GM12864 (cell line): ENCODE measurements around the gene FOXN3.

Source experiments
- DNase-seq: peaks from one replicate; pipeline ENCODE4 v3.0.0-alpha.2; 2011; ENCODE audit warnings: low read depth
- H3K4me3 ChIP-seq: 2 replicates; pipeline ENCODE4 v1.5.1; 2011; ENCODE audit warnings: mild to moderate bottlenecking, low read depth, low read length, control low read depth
- TF ChIP-seq, protein P1 (sequence below): IDR thresholded peaks from 2 replicates; pipeline ENCODE4 v1.5.1; 2011; ENCODE audit warnings: low read depth, mild to moderate bottlenecking, moderate library complexity, low read length, control low read depth, inconsistent platforms; ENCODE audit errors: missing control alignments

The FOXN3 gene

DNA sequence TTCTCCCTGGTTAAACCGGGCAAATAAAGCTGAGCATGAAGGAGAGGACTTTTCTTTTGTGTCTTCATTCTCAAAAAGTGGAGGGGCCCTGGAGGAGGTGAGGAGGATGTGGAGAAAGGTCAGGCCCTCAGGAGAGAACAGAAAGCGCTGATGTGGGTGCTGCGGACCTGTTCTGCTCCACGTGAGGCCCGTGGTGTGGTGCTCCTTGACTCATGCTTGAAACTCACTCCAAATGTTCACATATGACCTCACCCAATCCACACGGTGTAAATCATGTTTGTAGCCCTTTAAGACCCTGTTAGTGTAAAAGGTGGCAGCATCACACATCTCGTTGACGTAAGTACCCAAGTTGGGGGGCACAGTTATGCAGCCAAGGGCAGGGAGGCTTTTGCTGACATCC is 126.2 kb downstream of the FOXN3 start:
- H3K4me3 ChIP-seq, result no peak overlapping the region
- TF ChIP-seq, protein P1, sequence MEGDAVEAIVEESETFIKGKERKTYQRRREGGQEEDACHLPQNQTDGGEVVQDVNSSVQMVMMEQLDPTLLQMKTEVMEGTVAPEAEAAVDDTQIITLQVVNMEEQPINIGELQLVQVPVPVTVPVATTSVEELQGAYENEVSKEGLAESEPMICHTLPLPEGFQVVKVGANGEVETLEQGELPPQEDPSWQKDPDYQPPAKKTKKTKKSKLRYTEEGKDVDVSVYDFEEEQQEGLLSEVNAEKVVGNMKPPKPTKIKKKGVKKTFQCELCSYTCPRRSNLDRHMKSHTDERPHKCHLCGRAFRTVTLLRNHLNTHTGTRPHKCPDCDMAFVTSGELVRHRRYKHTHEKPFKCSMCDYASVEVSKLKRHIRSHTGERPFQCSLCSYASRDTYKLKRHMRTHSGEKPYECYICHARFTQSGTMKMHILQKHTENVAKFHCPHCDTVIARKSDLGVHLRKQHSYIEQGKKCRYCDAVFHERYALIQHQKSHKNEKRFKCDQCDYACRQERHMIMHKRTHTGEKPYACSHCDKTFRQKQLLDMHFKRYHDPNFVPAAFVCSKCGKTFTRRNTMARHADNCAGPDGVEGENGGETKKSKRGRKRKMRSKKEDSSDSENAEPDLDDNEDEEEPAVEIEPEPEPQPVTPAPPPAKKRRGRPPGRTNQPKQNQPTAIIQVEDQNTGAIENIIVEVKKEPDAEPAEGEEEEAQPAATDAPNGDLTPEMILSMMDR, result no peak
- no peak for DNase-seq

DNA sequence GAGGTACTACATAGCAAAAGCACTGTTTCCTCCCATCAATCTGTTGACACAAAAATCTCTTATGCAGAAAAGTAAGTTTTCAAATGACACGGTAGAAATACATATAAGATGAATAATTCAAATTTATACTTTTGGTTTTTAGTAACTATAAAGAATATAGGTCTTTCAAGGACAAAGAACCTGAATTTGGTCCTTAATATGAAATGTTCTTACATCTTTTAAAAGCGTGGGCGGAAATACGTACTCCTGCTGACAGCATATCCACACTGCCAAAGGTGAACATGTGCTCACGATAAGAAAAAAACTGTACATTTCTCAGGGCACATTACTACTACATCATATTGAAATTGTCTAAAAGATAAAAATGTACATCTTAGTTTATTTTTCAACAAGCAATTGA is 127.6 kb downstream of the FOXN3 start:
- DNase-seq, result no peak
- TF ChIP-seq, protein P1, result no peak
- H3K4me3 ChIP-seq, result no peak overlapping the region

DNA sequence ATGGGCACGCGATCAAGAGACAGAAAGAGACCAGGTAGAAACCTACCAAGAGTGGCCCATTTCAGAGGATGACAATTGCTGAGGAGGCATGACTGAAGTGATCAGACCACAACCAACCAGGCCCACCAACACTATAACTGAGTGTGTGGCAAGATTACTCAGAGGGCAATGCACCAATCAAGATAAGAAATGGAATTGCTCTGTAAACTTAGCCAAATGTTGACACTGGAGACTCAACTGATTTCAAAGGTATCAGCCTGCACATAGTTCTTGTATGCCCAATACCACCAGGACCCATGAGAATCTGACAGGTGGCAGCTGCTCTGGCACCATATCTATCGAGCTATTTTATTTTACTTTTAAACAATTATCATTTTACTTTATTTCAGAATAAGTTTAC is 128.9 kb downstream of the FOXN3 start:
- no peak for DNase-seq
- TF ChIP-seq, protein P1, result no peak

DNA sequence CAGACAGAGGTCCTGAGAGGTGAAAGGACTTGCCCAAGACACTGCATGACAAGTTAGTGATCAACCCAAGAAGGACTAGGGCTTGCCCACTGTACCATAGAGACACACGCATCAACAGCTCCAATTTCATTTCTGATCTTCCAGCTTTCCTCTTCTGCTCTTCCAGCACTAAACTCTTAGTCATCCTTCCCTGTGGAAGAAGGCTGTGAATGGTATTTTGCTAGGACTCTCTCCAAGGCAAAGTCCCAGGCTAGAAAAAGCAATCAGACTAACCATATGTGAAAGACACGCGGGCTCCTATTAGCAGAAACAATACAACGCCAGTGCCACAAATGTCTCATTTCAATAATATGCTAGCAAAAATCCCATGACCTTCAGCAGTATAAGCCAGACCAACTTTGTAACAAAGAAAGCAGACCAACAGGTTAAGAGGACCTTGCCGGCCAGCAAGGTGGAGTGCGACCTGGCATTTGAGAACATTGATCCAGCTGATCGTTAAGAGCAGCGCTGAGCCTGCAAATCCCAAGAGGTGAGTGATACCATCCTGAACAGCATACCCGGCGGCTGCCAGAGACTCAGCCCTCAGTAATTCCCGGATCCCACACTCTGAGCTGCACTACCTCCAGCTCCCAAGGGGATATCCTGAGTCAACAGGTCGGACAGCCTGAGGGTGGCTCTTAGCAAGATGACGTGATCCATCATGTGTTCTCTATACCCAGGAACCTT is 132.5 kb downstream of the FOXN3 start:
- TF ChIP-seq, protein P1, result no peak
- no peak for DNase-seq
- no peak overlapping the region for H3K4me3 ChIP-seq

More for the DNA sequence above, 128.9 kb downstream of the FOXN3 start:
- no peak overlapping the region for H3K4me3 ChIP-seq

DNA sequence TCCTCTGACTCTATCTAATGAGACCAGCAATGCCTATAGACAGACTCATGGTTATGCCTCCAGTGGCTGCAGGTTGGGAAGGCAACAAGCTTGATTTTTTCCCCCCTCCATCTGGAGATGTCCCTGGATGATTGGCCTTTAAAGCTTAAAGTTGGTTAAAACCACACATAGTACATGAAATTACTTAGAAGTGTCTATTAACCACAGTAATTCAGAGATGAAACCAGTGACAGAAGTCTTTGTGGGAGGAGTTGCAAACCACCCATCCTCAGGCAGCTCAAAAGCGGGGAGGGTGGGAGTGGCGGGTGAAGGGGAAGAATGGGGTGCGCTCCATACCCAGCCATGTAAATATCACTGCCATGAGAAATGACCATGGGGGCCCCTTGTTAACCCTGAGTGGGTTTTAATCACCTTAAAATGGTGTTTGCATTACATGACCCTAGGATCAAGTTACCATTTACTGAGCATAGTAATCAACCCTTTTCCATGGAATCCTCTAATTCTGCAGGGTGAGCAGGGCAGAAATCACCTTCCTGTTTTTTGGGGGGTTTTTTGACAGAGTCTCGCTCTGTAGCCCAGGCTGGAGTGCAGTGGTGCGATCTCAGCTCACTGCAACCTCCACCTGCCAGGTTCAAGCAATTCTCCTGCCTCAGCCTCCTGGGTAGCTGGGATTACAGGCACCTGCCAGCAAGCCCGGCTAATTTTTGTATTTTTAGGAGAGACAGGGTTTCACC is 133.5 kb downstream of the FOXN3 start:
- TF ChIP-seq, protein P1, result no peak
- DNase-seq, result no peak

DNA sequence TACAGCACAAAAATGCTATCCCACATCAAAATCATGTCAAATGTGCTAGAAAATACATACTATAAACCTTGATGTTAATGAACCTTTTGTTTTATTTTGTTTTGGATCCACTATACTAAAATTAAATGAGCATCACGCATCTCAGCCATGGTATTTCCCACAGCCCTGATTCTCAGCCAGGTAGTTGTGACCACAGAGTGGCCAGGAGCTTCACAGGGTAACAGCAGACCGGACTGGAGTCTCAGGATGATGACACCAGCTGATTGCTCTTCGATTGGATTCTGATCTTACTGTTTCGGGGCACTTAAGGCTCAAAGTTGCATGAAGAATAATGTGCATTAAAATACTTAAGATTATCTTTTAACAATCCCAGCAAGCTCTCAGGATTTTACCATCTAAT is 134.8 kb downstream of the FOXN3 start:
- H3K4me3 ChIP-seq, result no peak overlapping the region
- TF ChIP-seq, protein P1, result no peak
- no peak for DNase-seq

More for the DNA sequence above, 133.5 kb downstream of the FOXN3 start:
- H3K4me3 ChIP-seq, result no peak overlapping the region
